Caco-2 (cell line): Measurements from ENCODE around the gene CTNND2. TPM values are rescaled to one million over a fixed set of nuclear protein-coding genes. Genes with fewer than 3 reads are reported as not detected.

Experiments used
- BruUV-seq: library from RNA; stranded (reverse); fragments of 400-500 nt; replicated peaks from 2 replicates; lab custom pipeline; 2021; lab: Mats Ljungman, UMichigan
- CTCF ChIA-PET: fragments of 300-600 bp; sonication (Branson Sonifier 250); formaldehyde crosslinking; loops from one replicate; lab custom pipeline; 2022; ENCODE audit warnings: antibody characterized with exemption; lab: Charles Lee
- POLR2A ChIA-PET: fragments of 300-600 bp; sonication (Branson Sonifier 250); formaldehyde crosslinking; loops from one replicate; lab custom pipeline; 2022; ENCODE audit warnings: antibody characterized with exemption; lab: Charles Lee
- DNase-seq, 2 experiments: peaks; one replicate each; pipeline versions ENCODE4 v3.0.0 to v3.0.0-alpha.2; 2020 to 2022
- H3K27me3 ChIP-seq: replicated peaks from 2 replicates; pipeline ENCODE4 v1.6.0; 2011; ENCODE audit warnings: low read length; ENCODE audit not compliant: control insufficient read depth, insufficient read depth
- H3K36me3 ChIP-seq: 2 replicates; pipeline ENCODE4 v1.5.1; 2011; ENCODE audit warnings: low read length; ENCODE audit not compliant: control insufficient read depth, insufficient read depth
- H3K4me1 ChIP-seq: fragments of 250-450 bp; sonication (Bioruptor Pico); 2 replicates; pipeline ENCODE4 v1.5.1; 2020; ENCODE audit warnings: mild to moderate bottlenecking
- H3K4me3 ChIP-seq: 2 replicates; pipeline ENCODE4 v1.5.1; 2011; ENCODE audit warnings: low read depth, mild to moderate bottlenecking, control low read depth, low read length
- H3K9me3 ChIP-seq: fragments of 250-450 bp; sonication (Bioruptor Pico); 2 replicates; pipeline ENCODE4 v1.5.1; 2020; ENCODE audit warnings: mild to moderate bottlenecking, moderate library complexity
- H3K27ac Mint-ChIP-seq: one replicate; pipeline ENCODE4 v1.8.0; 2022; ENCODE audit warnings: mixed read lengths; ENCODE audit not compliant: unreplicated experiment
- H3K27me3 Mint-ChIP-seq: one replicate; pipeline ENCODE4 v1.8.0; 2022; ENCODE audit warnings: mixed read lengths; ENCODE audit not compliant: insufficient read depth, unreplicated experiment
- H3K36me3 Mint-ChIP-seq: one replicate; pipeline ENCODE4 v1.8.0; 2022; ENCODE audit warnings: mild to moderate bottlenecking, mixed read lengths; ENCODE audit not compliant: insufficient read depth, unreplicated experiment
- H3K4me1 Mint-ChIP-seq: one replicate; pipeline ENCODE4 v1.8.0; 2022; ENCODE audit warnings: low read depth, mixed read lengths; ENCODE audit not compliant: unreplicated experiment
- H3K4me3 Mint-ChIP-seq: one replicate; pipeline ENCODE4 v1.8.0; 2022; ENCODE audit warnings: mild to moderate bottlenecking, moderate library complexity, mixed read lengths; ENCODE audit not compliant: unreplicated experiment
- H3K9me3 Mint-ChIP-seq: one replicate; pipeline ENCODE4 v1.8.0; 2022; ENCODE audit warnings: mixed read lengths; ENCODE audit not compliant: unreplicated experiment
- intact Hi-C: fragments of 100-400 bp; cut with micrococcal nuclease; formaldehyde crosslinking; loops from one replicate; pipeline ENCODE4 v1.10.0; 2022; ENCODE audit not compliant: unreplicated experiment
- total RNA-seq: library from RNA; stranded (reverse); gene quantifications from 2 replicates; pipeline ENCODE4 v1.2.3, GENCODE V29; 2022
- TF ChIP-seq, protein P1 (sequence below), 2 experiments: fragments of 200-600 bp in 1 of 2; IDR thresholded peaks; 1 replicate in 1 of 2; 2 replicates in 1 of 2; pipeline versions ENCODE4 v1.5.1 to v1.8.0; 2011 to 2022; ENCODE audit warnings: antibody characterized with exemption in 1 of 2, control low read depth in 1 of 2, inconsistent platforms in 1 of 2, low read depth in 1 of 2, low read length in 1 of 2, mild to moderate bottlenecking in 1 of 2, moderate library complexity in 1 of 2; ENCODE audit not compliant: insufficient read depth in 1 of 2, severe bottlenecking in 1 of 2, unreplicated experiment in 1 of 2

The CTNND2 gene
- total RNA-seq, 1 experiment from 2014 or later = 0.32 TPM

DNA sequence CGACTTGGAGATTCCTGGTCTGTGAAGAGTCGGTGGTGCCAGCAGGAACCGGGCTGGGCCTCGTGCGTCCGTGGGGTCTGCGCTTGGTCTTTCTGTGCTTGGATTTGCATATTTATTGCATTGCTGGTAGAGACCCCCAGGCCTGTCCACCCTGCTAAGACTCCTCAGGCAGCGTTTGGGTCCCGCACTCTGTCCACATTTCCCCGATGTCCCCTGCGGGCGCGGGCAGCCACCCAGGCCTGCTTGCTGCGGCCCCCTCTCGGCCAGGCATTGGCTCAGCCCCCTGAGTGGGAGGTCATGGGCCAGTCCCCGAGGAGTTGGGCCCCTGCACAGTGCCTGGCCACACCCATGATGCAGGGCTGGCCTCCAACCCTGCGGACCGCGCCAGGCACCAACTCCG lies 27.4 kb upstream of the CTNND2 start:
- H3K36me3 Mint-ChIP-seq = no peaks in the 10 kb centered on the region
- Histone ChIP-seq H3K4me3 (no peak overlapping the region), H3K4me1 (no peaks in the 10 kb centered on the region), H3K27me3 (no peaks in the 10 kb centered on the region), H3K36me3 (no peaks in the 10 kb centered on the region), H3K9me3 (no peaks in the 10 kb centered on the region)
- no peak overlapping the region for H3K27ac Mint-ChIP-seq
- no peaks in the 10 kb centered on the region for H3K4me1 Mint-ChIP-seq
- peaks cover 10% of the 10 kb centered on the region for H3K27me3 Mint-ChIP-seq
- TF ChIP-seq, protein P1, sequence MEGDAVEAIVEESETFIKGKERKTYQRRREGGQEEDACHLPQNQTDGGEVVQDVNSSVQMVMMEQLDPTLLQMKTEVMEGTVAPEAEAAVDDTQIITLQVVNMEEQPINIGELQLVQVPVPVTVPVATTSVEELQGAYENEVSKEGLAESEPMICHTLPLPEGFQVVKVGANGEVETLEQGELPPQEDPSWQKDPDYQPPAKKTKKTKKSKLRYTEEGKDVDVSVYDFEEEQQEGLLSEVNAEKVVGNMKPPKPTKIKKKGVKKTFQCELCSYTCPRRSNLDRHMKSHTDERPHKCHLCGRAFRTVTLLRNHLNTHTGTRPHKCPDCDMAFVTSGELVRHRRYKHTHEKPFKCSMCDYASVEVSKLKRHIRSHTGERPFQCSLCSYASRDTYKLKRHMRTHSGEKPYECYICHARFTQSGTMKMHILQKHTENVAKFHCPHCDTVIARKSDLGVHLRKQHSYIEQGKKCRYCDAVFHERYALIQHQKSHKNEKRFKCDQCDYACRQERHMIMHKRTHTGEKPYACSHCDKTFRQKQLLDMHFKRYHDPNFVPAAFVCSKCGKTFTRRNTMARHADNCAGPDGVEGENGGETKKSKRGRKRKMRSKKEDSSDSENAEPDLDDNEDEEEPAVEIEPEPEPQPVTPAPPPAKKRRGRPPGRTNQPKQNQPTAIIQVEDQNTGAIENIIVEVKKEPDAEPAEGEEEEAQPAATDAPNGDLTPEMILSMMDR (IDR thresholded peaks at IDR 0.05; ENCODE audit: insufficient read depth in 1 of 2, low read depth in 1 of 2, low read length in 1 of 2, severe bottlenecking in 1 of 2, unreplicated experiment in 1 of 2) = no peak
- no peaks in the 10 kb centered on the region for H3K9me3 Mint-ChIP-seq
- H3K4me3 Mint-ChIP-seq = no peak overlapping the region
- ChIA-PET CTCF (no interaction called here), POLR2A (no interaction called here)
- BruUV-seq = no TSS peak
- intact Hi-C loops = no loop called here
- DNase-seq = no peak

DNA sequence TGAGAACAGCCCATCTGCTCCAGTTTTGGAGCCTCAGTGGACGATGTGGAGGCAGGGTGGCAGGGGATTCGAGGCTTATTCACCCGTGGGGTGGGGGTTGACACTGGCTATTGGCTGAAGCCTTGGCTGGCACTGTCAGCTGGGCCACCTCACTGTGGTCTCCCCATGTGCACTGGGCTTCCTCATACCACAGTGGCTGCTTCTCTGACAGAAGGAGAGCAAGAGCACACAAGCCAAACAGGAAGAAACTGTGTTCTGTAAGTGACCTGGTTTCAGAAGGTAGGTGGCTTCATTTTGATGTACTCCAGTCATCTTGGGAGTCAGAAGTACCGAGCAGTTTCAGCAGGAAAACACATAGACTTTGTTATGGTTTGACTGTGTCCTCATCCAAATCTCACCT lies 24.7 kb upstream of the CTNND2 start:
- H3K36me3 ChIP-seq = no peaks in the 10 kb centered on the region
- Mint-ChIP-seq H3K27me3 (peaks cover 12% of the 10 kb centered on the region), H3K27ac (no peak overlapping the region), H3K4me1 (no peaks in the 10 kb centered on the region), H3K9me3 (peaks cover 4% of the 10 kb centered on the region), H3K36me3 (no peaks in the 10 kb centered on the region), H3K4me3 (no peak overlapping the region)
- no peak overlapping the region for H3K4me3 ChIP-seq
- DNase-seq = no peak
- ChIA-PET POLR2A (no interaction called here), CTCF (no interaction called here)
- intact Hi-C loops = no loop called here
- no peaks in the 10 kb centered on the region for H3K4me1 ChIP-seq
- TF ChIP-seq, protein P1 (IDR thresholded peaks at IDR 0.05; ENCODE audit: insufficient read depth in 1 of 2, low read depth in 1 of 2, low read length in 1 of 2, severe bottlenecking in 1 of 2, unreplicated experiment in 1 of 2) = no peak
- no TSS peak for BruUV-seq
- H3K27me3 ChIP-seq = no peaks in the 10 kb centered on the region
- H3K9me3 ChIP-seq = no peaks in the 10 kb centered on the region

DNA sequence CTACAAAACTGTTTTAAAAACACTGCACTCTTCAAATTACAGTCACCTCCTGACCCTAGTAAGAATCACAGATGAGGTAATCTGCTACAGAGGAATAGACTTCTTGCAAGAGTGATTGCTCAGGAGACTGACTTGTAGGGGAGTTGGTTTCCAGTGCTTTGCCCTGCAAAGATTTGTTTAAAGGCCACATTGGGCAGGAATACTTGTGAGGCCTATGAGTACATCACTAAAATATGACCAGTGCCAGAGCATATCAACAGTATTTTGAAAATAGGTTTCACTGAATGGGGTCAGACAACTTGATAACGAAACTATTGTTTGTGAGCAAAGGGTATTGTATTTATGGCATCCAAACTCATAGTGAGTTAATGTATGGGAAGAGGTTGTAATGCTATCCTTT lies 21.5 kb upstream of the CTNND2 start:
- no peaks in the 10 kb centered on the region for H3K36me3 ChIP-seq
- no peak for DNase-seq
- H3K9me3 ChIP-seq = no peaks in the 10 kb centered on the region
- POLR2A ChIA-PET = no interaction called here
- peaks cover 2% of the 10 kb centered on the region for H3K27me3 Mint-ChIP-seq
- H3K4me1 ChIP-seq = no peaks in the 10 kb centered on the region
- peaks cover 18% of the 10 kb centered on the region for H3K9me3 Mint-ChIP-seq
- CTCF ChIA-PET = no interaction called here
- BruUV-seq = no TSS peak
- no peak overlapping the region for H3K27ac Mint-ChIP-seq
- H3K4me3 ChIP-seq = no peak overlapping the region
- no peaks in the 10 kb centered on the region; the same call in 1 of the 2 replicates for H3K27me3 ChIP-seq
- intact Hi-C loops = no loop called here
- no peaks in the 10 kb centered on the region for H3K36me3 Mint-ChIP-seq
- H3K4me3 Mint-ChIP-seq = no peak overlapping the region
- TF ChIP-seq, protein P1 (IDR thresholded peaks at IDR 0.05; ENCODE audit: insufficient read depth in 1 of 2, low read depth in 1 of 2, low read length in 1 of 2, severe bottlenecking in 1 of 2, unreplicated experiment in 1 of 2) = no peak
- H3K4me1 Mint-ChIP-seq = no peaks in the 10 kb centered on the region
